H9 (cell line): Measurements from ENCODE around the gene VAMP3. TPM values are rescaled to one million over a fixed set of nuclear protein-coding genes. Genes with fewer than 3 reads are reported as not detected.

ENCODE experiments used
- DNase-seq: peaks from one replicate; pipeline ENCODE4 v3.0.0-alpha.2; 2017
- H2AFZ ChIP-seq: one replicate; pipeline ENCODE4 v1.6.1; 2013; ENCODE audit warnings: mild to moderate bottlenecking, low read length, control low read depth, moderate library complexity
- H2AK5ac ChIP-seq: 2 replicates; pipeline ENCODE4 v1.6.1; 2013; ENCODE audit warnings: low read length, control low read depth, mixed read lengths; ENCODE audit not compliant: insufficient read length
- H2BK120ac ChIP-seq: one replicate; pipeline ENCODE4 v1.6.1; 2013; ENCODE audit warnings: low read depth, mild to moderate bottlenecking, low read length, control low read depth, inconsistent platforms; ENCODE audit not compliant: poor library complexity, severe bottlenecking
- H2BK12ac ChIP-seq: 2 replicates; pipeline ENCODE4 v1.6.1; 2013; ENCODE audit warnings: low read length, control low read depth, mixed read lengths, low read depth; ENCODE audit not compliant: insufficient read length
- H2BK15ac ChIP-seq: 2 replicates; pipeline ENCODE4 v1.6.1; 2013; ENCODE audit warnings: low read depth, low read length, control low read depth
- H2BK20ac ChIP-seq: one replicate; pipeline ENCODE4 v1.6.1; 2013; ENCODE audit warnings: low read depth, mild to moderate bottlenecking, low read length, control low read depth, inconsistent platforms; ENCODE audit not compliant: poor library complexity, severe bottlenecking
- H2BK5ac ChIP-seq: 2 replicates; pipeline ENCODE4 v1.6.1; 2013; ENCODE audit warnings: low read length, control low read depth, mixed read lengths; ENCODE audit not compliant: insufficient read length
- H3K14ac ChIP-seq: 2 replicates; pipeline ENCODE4 v1.6.1; 2013; ENCODE audit warnings: low read length, control low read depth; ENCODE audit not compliant: insufficient read depth
- H3K18ac ChIP-seq: 2 replicates; pipeline ENCODE4 v1.6.1; 2013; ENCODE audit warnings: low read depth, mild to moderate bottlenecking, mixed read lengths, low read length, control low read depth; ENCODE audit not compliant: insufficient read length
- H3K23ac ChIP-seq: 2 replicates; pipeline ENCODE4 v1.6.1; 2013; ENCODE audit warnings: low read length, control low read depth, mixed read lengths, low read depth; ENCODE audit not compliant: insufficient read length
- H3K23me2 ChIP-seq: 2 replicates; pipeline ENCODE4 v1.6.1; 2013; ENCODE audit warnings: low read depth, mild to moderate bottlenecking, mixed read lengths, low read length, control low read depth; ENCODE audit not compliant: insufficient read length, poor library complexity, severe bottlenecking
- H3K27ac ChIP-seq: 2 replicates; pipeline ENCODE4 v1.5.1; 2013; ENCODE audit warnings: low read length, control low read depth, mixed read lengths, low read depth; ENCODE audit not compliant: insufficient read length
- H3K27me3 ChIP-seq: 2 replicates; pipeline ENCODE4 v1.6.1; 2013; ENCODE audit warnings: low read length, control low read depth, inconsistent platforms; ENCODE audit not compliant: insufficient read depth
- H3K4ac ChIP-seq: 2 replicates; pipeline ENCODE4 v1.6.1; 2013; ENCODE audit warnings: low read depth, mild to moderate bottlenecking, control low read depth, inconsistent platforms, low read length, moderate library complexity
- H3K4me1 ChIP-seq: 2 replicates; pipeline ENCODE4 v1.6.1; 2013; ENCODE audit warnings: low read length, control low read depth, inconsistent platforms; ENCODE audit not compliant: insufficient read depth
- H3K4me2 ChIP-seq: 2 replicates; pipeline ENCODE4 v1.6.1; 2013; ENCODE audit warnings: low read length, control low read depth, mixed read lengths; ENCODE audit not compliant: insufficient read length, insufficient read depth
- H3K56ac ChIP-seq: 2 replicates; pipeline ENCODE4 v1.6.1; 2013; ENCODE audit warnings: low read depth, mild to moderate bottlenecking, mixed read lengths, low read length, control low read depth; ENCODE audit not compliant: insufficient read length
- H3K79me1 ChIP-seq: 2 replicates; pipeline ENCODE4 v1.6.1; 2013; ENCODE audit warnings: low read depth, mild to moderate bottlenecking, moderate library complexity, low read length, control low read depth, inconsistent platforms; ENCODE audit not compliant: insufficient read depth, poor library complexity, severe bottlenecking
- H3K79me2 ChIP-seq: 2 replicates; pipeline ENCODE4 v1.6.1; 2013; ENCODE audit warnings: low read length, control low read depth, inconsistent platforms; ENCODE audit not compliant: insufficient read depth
- H3K9ac ChIP-seq: 2 replicates; pipeline ENCODE4 v1.6.1; 2013; ENCODE audit warnings: low read length, control low read depth, mixed read lengths; ENCODE audit not compliant: insufficient read length; ENCODE audit errors: extremely low read depth
- H3K9me3 ChIP-seq: one replicate; pipeline ENCODE4 v1.6.1; 2013; ENCODE audit warnings: low read depth, low read length, inconsistent platforms; ENCODE audit not compliant: control insufficient read depth
- H3T11ph ChIP-seq: one replicate; pipeline ENCODE4 v1.6.1; 2013; ENCODE audit warnings: mild to moderate bottlenecking, low read length, control low read depth, inconsistent platforms
- H4K20me1 ChIP-seq: one replicate; pipeline ENCODE4 v1.6.1; 2013; ENCODE audit not compliant: control insufficient read depth, insufficient read length, insufficient read depth
- H4K5ac ChIP-seq: 2 replicates; pipeline ENCODE4 v1.6.1; 2013; ENCODE audit warnings: low read depth, mild to moderate bottlenecking, mixed read lengths, low read length, control low read depth; ENCODE audit not compliant: insufficient read length
- H4K8ac ChIP-seq: replicated peaks from 2 replicates; pipeline ENCODE4 v1.6.1; 2013; ENCODE audit warnings: low read length, control low read depth, mixed read lengths, low read depth; ENCODE audit not compliant: insufficient read length
- H4K91ac ChIP-seq: 2 replicates; pipeline ENCODE4 v1.6.1; 2013; ENCODE audit warnings: low read depth, mild to moderate bottlenecking, moderate library complexity, mixed read lengths, low read length, control low read depth; ENCODE audit not compliant: insufficient read length
- H3K27ac Mint-ChIP-seq, 3 experiments: 2 replicates in 2 of 3; 3 replicates in 1 of 3; pipeline ENCODE4 v1.8.0; 2020 to 2021; ENCODE audit warnings: mixed read lengths in 3 of 3, mild to moderate bottlenecking in 1 of 3, moderate library complexity in 1 of 3
- H3K27me3 Mint-ChIP-seq: 2 replicates; pipeline ENCODE4 v1.8.0; 2021; ENCODE audit warnings: low read depth, mild to moderate bottlenecking, moderate library complexity, mixed read lengths
- H3K36me3 Mint-ChIP-seq, 3 experiments: 2 replicates in 2 of 3; 3 replicates in 1 of 3; pipeline ENCODE4 v1.8.0; 2020 to 2021; ENCODE audit warnings: low read depth in 3 of 3, mixed read lengths in 3 of 3; ENCODE audit not compliant: insufficient read depth in 1 of 3
- H3K4me1 Mint-ChIP-seq, 2 experiments: 2 replicates each; pipeline ENCODE4 v1.8.0; 2020; ENCODE audit warnings: mixed read lengths in 2 of 2
- H3K4me3 Mint-ChIP-seq, 2 experiments: 2 replicates in 1 of 2; 3 replicates in 1 of 2; pipeline ENCODE4 v1.8.0; 2020 to 2021; ENCODE audit warnings: mild to moderate bottlenecking in 2 of 2, mixed read lengths in 2 of 2, moderate library complexity in 1 of 2
- H3K9me3 Mint-ChIP-seq, 2 experiments: 2 replicates in 1 of 2; 3 replicates in 1 of 2; pipeline ENCODE4 v1.8.0; 2020; ENCODE audit warnings: mild to moderate bottlenecking in 2 of 2, mixed read lengths in 2 of 2, moderate library complexity in 1 of 2
- WGBS: extraction: QIAGEN DNeasy Blood & Tissue Kit; methylation state at CpG from one replicate; pipeline ENCODE4 v1.1.7; 2013; ENCODE audit warnings: missing lambda C conversion rate, low lambda C conversion rate, mixed read lengths; ENCODE audit not compliant: insufficient read length; ENCODE audit errors: extremely low coverage; 5-methylcytosine and 5-hydroxymethylcytosine counted together
- total RNA-seq: library from RNA; stranded (reverse); gene quantifications from 2 replicates; pipeline ENCODE4 v1.2.1, GENCODE V29; 2021
- TF ChIP-seq, protein P1 (sequence below): fragments of 200-600 bp; sonication (generic); conservative IDR thresholded peaks from 3 replicates; pipeline ENCODE4 v1.8.0; 2021; ENCODE audit warnings: antibody characterized with exemption, mild to moderate bottlenecking

The VAMP3 gene
- total RNA-seq, 1 experiment from 2014 or later, result 42.9 TPM

- H3K56ac ChIP-seq, result no peak overlapping the region
- H2BK15ac ChIP-seq, result no peak overlapping the region
- no peak overlapping the region for H3K23ac ChIP-seq
- Mint-ChIP-seq H3K36me3 (peaks cover 10 to 23% (median 20%) of the 10 kb centered on the region in 3 experiments; a peak in 6 of 7 replicates), H3K27ac (no peak overlapping the region; a peak in 1 of 7 replicates), H3K27me3 (no peaks in the 10 kb centered on the region), H3K4me1 (peaks cover 10 to 16% of the 10 kb centered on the region in 2 experiments), H3K9me3 (no peaks in the 10 kb centered on the region; a peak in 1 of 5 replicates), H3K4me3 (no peak overlapping the region; a peak in 1 of 5 replicates)
- no peak overlapping the region for H3K14ac ChIP-seq
- peaks cover 3% of the 10 kb centered on the region; the same call in 1 of the 2 replicates for H3K79me2 ChIP-seq
- no peak overlapping the region for H4K91ac ChIP-seq
- H3K23me2 ChIP-seq, result peaks cover 7% of the 10 kb centered on the region
- peaks cover 3% of the 10 kb centered on the region; the same call in 1 of the 2 replicates for H3K4me1 ChIP-seq
- no peak overlapping the region for H3K9ac ChIP-seq
- no peak overlapping the region for H3K27ac ChIP-seq
- H3T11ph ChIP-seq, result no peak overlapping the region
- H2BK120ac ChIP-seq, result no peak overlapping the region
- WGBS, result 100% methylated on average over 1 of the region's 12 CpGs
- no peak overlapping the region for H3K4ac ChIP-seq
- no peak overlapping the region for H2AFZ ChIP-seq
- H2AK5ac ChIP-seq, result no peak overlapping the region
- H3K18ac ChIP-seq, result no peak overlapping the region
- H4K20me1 ChIP-seq, result no peaks in the 10 kb centered on the region
- TF ChIP-seq, protein P1, sequence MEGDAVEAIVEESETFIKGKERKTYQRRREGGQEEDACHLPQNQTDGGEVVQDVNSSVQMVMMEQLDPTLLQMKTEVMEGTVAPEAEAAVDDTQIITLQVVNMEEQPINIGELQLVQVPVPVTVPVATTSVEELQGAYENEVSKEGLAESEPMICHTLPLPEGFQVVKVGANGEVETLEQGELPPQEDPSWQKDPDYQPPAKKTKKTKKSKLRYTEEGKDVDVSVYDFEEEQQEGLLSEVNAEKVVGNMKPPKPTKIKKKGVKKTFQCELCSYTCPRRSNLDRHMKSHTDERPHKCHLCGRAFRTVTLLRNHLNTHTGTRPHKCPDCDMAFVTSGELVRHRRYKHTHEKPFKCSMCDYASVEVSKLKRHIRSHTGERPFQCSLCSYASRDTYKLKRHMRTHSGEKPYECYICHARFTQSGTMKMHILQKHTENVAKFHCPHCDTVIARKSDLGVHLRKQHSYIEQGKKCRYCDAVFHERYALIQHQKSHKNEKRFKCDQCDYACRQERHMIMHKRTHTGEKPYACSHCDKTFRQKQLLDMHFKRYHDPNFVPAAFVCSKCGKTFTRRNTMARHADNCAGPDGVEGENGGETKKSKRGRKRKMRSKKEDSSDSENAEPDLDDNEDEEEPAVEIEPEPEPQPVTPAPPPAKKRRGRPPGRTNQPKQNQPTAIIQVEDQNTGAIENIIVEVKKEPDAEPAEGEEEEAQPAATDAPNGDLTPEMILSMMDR, result no peak
- no peaks in the 10 kb centered on the region for H3K27me3 ChIP-seq
- no peak overlapping the region for H4K8ac ChIP-seq
- H3K4me2 ChIP-seq, result no peak overlapping the region
- H2BK20ac ChIP-seq, result no peak overlapping the region
- peaks cover 5% of the 10 kb centered on the region for H3K79me1 ChIP-seq
- no peak overlapping the region for H4K5ac ChIP-seq
- H3K9me3 ChIP-seq, result no peaks in the 10 kb centered on the region
- no peak for DNase-seq
- no peak overlapping the region for H2BK12ac ChIP-seq
- no peak overlapping the region for H2BK5ac ChIP-seq
Measured at GRCh38 chr1:7769673-7770412, 1.3 kb upstream of the VAMP3 start.
